Thyroid gland (tissue), 4 donors: ENCODE measurements around the gene SIRPA.

Experiments used
- CTCF ChIP-seq, 6 experiments: fragments of 200-600 bp in 3 of 6; fragments of 450-650 bp in 3 of 6; sonication (generic) in 3 of 6; IDR thresholded peaks; one replicate each; pipeline ENCODE4 v1.5.1; 2016 to 2019; ENCODE audit warnings: antibody characterized with exemption in 6 of 6, mild to moderate bottlenecking in 2 of 6, inconsistent platforms in 1 of 6, moderate library complexity in 1 of 6
- POLR2A ChIP-seq, 2 donors: fragments of 450-650 bp; IDR thresholded peaks; one replicate each; pipeline ENCODE4 v1.6.1; 2017; ENCODE audit warnings: antibody characterized with exemption in 2 of 2, mild to moderate bottlenecking in 2 of 2, moderate library complexity in 1 of 2

DNA sequence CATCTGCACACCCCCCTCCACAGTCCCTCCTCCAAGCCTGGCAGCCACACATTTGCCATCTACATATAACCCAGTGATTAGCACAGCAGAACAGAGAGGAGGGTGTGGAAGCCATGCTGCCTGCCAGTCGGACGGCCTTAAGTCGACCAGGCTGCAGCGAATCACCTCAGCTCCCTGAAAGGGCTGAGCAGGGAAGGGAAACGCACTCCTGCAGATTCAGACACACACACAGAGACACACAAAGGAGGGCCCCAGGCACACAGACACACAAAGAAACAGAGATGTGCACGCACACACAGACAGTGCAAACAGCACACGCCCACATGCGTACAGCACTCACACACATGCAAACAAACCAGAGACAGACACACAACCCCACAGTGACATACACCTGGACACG, 11.2 kb upstream of the SIRPA start:
- TF ChIP-seq POLR2A (IDR thresholded peaks at IDR 0.05) (no peak), CTCF (IDR thresholded peaks at IDR 0.05) (no peak)
